ENCODE measurements around the gene LRRC49.
"Not testable (repeated sequence)": the region's sequence is repeated elsewhere in the genome, so short reads cannot be mapped to it uniquely, and the experiment has no call there.

Gene LRRC49

GRCh38 chr15:70931821-70932220 lies 39.2 kb downstream of the LRRC49 start:
- DNase-seq, result no peak

- no peak for DNase-seq
Measured at GRCh38 chr15:70932397-70932796, 39.8 kb downstream of the LRRC49 start.

GRCh38 chr15:70933411-70933810 lies 40.8 kb downstream of the LRRC49 start:
- no peak for DNase-seq

GRCh38 chr15:70935631-70936030 lies 43.0 kb downstream of the LRRC49 start:
- no peak for DNase-seq

- DNase-seq, result no peak
Measured at GRCh38 chr15:70936326-70936725, 43.7 kb downstream of the LRRC49 start.

GRCh38 chr15:70943285-70943684 lies 50.7 kb downstream of the LRRC49 start:
- not testable (repeated sequence) for DNase-seq

GRCh38 chr15:70947351-70948335 lies 55.0 kb downstream of the LRRC49 start:
- DNase-seq, result no peak

GRCh38 chr15:70950953-70951352 lies 58.3 kb downstream of the LRRC49 start:
- no peak for DNase-seq

- no peak for DNase-seq
Measured at GRCh38 chr15:70954171-70954570, 61.5 kb downstream of the LRRC49 start.

GRCh38 chr15:70954733-70955132 lies 62.1 kb downstream of the LRRC49 start:
- no peak for DNase-seq

- DNase-seq, result no peak
Measured at GRCh38 chr15:70955151-70955550, 62.5 kb downstream of the LRRC49 start.

- no peak for DNase-seq
Measured at GRCh38 chr15:70956201-70956995, 63.8 kb downstream of the LRRC49 start.

GRCh38 chr15:70962084-70962483 lies 69.5 kb downstream of the LRRC49 start:
- DNase-seq, result no peak

- DNase-seq, result no peak
Measured at GRCh38 chr15:70963199-70963598, 70.6 kb downstream of the LRRC49 start.

- DNase-seq, result no peak
Measured at GRCh38 chr15:70964058-70964457, 71.4 kb downstream of the LRRC49 start.

- no peak for DNase-seq
Measured at GRCh38 chr15:70964686-70965085, 72.1 kb downstream of the LRRC49 start.

- no peak for DNase-seq
Measured at GRCh38 chr15:70967646-70968045, 75.0 kb downstream of the LRRC49 start.

GRCh38 chr15:70974004-70974832 lies 81.6 kb downstream of the LRRC49 start:
- no peak for DNase-seq

GRCh38 chr15:70976851-70977250 lies 84.2 kb downstream of the LRRC49 start:
- DNase-seq, result no peak

- DNase-seq, result no peak
Measured at GRCh38 chr15:70995383-70995970, 102.9 kb downstream of the LRRC49 start.

GRCh38 chr15:70998319-70998718 lies 105.7 kb downstream of the LRRC49 start:
- no peak for DNase-seq

- no peak for DNase-seq
Measured at GRCh38 chr15:71002316-71002715, 109.7 kb downstream of the LRRC49 start.
